GM21737 (cell line): ENCODE results near the gene P2RY2.

ENCODE experiments used
- ATAC-seq: cut with Tn5 transposase; IDR thresholded peaks from one replicate; pipeline ENCODE4 v1.9.1; 2021; ENCODE audit warnings: mild to moderate bottlenecking, moderate library complexity; ENCODE audit not compliant: unreplicated experiment

The P2RY2 gene

DNA sequence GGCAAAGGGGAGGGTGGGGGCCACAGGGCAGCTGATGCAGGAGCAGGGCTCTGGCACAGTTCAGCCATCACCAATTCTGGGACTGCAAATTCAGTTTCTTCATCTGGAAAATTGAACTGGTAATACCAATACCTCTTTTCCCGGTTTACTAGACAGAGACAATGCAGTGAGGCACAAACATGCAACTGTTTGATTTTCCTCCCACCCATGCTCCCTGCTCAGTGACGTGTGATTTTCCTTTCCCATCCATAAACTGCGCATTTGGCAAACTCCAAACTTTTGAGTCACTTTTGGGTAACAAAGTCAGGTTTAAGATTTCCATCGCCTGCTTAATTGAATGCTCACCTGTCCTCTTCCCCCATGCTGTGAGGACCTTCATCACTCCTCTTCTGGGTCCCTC is 23.2 kb downstream of the P2RY2 start:
- ATAC-seq = no peak

DNA sequence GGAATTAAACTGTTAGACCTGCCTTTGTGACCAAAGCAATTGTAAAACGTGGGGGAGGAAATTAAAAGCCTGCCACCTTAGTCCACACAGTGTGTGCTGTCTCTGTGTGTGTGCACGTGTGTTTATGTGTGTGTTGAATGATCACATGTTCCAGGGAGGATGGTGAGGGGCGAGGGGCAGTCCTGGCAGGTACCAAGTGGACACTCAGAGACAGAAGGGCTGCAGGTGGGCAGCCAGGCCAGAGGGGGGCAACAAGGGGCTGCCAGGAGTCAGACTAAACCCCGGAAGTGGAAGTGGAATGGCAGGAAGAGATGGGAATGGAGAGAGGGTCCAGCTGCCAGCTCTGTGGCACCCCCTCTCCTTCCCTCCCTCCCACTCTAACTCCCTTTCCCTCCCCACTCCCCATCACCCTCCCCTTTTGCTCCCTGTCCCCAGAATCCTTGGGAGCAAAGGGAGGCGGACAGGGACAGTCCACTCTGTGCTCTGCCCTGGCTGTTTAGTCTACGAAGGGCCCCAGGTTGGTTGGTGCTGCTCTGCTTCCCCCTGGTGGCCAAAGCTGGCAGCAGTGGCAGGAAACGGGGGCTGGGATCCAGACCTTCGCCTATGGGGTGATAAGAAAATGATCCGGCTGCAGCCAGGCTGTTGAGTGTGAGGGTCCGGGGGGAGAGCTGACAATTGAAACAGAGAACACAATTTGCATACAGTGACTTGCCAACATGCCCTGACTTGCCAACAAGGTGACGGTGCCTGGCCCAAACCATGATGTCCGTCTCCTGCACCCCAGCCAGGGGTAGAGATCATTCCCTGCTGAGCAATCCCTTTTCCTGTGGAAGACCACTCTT is 24.4 kb downstream of the P2RY2 start:
- ATAC-seq = no peak

DNA sequence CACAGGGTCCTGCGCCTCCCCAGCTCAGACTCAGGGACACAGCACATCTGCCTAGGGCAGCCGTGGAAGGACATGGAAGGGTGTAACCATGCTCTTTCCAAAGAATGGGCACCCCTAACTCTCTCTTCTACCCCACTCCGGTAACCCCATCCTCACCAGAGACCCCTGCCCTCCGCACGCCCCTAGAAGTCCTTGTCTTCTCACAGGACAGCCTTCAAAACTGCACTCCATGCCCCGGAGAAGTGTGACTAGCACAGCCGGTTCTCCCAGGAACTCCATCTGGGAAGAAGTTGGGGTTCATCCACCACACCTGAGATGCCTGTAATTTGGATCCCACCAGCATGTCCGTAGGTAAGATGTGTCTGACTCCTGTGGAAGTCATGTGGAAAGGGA is 25.0 kb downstream of the P2RY2 start:
- ATAC-seq = no peak

DNA sequence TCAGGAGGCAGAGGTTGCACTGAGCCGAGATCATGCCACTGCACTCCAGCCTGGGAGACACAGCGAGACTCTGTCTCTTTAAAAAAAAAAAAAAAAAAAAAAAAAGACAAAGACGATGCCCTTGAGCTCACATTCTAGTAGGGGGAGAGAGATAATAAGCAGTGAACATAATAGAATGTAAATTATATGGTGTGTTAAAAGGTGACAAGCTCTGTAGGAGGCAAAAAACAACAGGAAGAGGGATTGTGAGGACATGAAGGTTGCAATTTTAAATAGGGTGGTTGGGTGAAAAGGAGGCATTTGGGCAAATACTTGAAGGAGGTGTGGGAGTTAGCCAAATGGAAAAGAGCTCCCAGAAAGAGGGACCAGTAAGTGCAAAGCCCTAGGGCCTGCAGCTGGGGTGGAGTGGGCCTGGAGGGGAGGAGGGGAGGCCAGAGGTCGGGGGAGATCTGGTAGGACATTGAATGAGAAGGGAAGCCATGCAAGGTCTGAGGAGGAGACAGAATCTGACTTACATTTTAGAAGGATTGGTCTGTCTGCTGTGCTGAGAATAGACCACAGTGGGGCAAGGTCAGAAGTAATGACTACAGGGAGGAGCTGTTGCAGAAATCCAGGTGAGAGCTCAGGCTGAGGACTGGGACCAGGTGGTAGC is 26.6 kb downstream of the P2RY2 start:
- ATAC-seq = no peak

DNA sequence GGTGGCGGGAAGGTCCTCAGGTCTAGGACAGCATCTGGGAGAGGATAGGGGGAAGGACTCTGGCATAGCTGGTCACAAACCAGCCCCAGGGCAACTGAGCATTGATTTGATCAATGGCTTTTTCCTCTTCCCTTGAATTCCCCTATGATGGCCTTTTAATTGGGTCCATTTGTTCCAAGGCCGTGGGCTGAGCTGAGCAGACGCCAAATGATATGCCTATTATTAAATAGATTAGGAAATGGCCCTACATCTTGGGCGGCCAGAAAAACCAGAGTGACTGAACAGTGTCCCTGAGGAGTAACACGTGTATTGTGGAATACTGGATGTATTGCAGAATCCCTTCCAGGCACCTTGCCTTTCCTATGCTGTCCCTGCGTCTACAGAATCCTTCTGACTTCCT is 27.4 kb downstream of the P2RY2 start:
- ATAC-seq = no peak

DNA sequence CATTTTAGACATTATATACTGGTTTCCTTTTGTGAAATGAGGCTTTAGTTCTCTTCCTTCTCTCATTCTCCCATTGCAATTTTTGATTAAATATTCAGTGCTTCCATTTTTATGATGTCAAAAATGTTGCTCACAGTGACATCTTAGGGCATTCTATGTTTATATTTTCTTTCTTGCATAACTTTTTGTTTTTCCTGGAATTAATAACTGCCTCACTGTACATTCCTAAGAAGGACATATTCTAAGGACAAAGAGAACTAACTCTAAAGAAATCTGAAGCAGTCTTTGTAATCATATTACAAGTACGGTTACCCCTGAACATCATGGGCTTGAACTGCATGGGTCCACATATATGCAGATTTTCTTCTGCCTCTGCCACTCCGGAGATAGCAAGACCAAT is 28.2 kb downstream of the P2RY2 start:
- no peak for ATAC-seq

DNA sequence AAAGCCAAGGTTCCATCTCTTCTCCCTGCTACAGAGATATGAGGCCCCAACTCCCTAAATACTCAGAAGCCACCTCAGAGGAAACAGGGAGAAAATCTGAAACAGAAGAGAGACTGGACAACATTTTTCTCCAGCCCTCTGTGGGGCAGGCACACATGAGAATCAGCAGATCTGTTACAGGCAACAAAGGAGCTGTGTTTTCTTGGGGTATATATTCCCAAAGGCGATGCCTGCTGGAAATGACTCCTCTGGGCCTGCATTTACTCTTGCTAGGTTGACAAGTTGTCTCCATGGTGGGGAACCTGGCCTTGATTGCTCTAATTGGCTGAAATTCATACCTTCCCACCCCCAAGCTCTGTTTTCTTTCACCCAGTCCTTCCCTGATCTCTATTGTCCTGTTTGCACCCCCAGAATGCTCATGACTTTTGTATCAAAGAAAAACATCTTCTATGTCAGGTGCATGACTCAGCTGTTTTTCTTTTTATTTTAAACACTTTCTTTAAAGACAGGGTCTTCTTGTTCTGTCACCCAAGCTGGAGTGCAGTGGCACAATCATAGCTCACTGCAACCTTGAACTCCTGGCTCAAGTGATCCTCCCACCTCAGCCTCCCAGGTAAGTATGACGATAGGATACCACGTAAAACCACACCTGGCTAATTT is 30.6 kb downstream of the P2RY2 start:
- no peak for ATAC-seq

DNA sequence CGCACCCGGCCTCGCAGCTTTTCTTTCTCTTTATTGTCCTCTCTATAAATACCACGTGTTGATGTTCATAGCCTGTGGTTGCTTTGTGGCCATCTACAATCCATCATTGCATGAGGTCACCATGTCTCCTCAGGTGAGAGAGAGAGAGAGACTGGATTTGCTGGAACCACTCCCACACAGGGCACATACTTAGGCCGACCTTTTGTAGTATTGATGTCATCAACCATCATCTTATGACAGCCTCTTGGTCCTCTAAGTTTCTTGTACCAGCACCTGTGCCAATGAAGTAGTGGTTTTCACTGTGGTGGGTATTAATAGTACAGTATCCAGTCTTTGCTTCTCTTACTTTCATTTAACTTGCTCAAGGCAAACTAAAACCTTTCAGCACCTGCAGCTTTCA is 31.2 kb downstream of the P2RY2 start:
- no peak for ATAC-seq

DNA sequence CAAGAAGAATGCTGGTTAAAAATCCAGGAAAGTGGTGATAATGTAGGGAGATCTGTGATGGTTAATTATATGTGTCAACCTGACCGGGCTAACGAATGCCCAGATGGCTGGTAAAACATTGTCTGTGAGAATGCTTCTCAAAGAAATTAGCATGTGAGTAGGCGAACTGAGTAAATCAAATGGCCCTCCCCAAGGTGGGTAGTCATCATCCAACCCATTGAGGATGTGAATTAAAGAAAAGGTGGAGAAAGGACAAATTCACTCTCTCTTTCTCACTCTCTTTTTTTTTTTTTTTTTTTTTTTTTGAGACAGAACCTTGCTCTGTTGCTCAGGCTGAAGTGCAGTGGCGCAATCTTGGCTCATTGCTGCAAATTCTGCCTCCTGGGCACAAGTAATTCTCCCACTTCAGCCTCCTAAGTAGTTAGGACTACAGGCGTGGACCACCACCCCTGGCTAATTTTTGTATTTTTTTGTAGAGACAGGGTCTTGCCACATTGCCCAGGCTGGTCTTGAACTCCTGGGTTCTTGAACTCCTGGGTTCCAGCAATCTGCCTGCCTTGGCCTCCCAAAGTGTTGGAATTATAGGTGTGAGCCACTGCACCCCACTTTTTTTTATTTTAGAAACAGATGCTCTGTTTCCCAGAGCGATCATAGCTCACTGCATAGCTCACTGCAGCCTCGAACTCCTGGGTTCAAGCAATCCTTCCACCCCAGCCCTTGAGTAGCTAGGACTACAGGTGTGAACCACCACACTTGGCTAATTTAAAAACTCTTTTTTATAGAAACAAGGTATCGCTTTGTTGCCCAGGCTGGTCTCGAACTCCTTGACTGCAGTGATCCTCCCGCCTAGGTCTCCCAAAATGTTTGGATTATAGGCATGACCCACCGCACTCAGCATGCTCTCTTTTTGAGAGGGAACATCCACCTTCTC is 32.0 kb downstream of the P2RY2 start:
- ATAC-seq = no peak

DNA sequence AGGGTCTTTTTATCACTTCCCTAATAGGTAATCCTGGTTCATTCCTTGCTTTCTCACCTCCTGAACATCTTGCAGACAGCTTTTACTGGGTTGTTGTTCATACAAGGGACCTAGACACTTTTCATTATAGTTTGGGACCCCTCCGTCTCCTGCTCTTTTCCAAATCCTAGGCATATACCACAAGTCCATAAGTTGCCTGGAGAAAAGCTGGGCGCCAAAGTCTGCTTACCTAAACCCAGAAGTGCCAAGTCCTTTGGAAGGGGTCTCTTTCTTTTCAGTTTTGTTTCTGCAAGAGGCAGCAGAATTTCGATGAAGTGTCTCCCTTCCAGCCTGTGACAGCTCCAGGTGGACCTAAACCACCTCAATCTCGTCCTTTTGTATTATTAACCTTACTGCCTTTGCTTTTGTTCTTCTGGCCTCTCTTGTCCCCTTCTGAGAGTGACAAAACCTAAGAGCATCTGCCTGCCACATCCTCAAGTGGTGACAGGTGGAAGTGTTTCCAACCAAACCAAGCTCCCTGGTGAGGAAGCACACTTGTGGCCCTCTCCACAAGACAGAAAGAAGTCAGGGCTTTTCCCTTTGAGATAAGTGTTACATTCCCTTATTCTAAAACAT is 34.6 kb downstream of the P2RY2 start:
- ATAC-seq = no peak

DNA sequence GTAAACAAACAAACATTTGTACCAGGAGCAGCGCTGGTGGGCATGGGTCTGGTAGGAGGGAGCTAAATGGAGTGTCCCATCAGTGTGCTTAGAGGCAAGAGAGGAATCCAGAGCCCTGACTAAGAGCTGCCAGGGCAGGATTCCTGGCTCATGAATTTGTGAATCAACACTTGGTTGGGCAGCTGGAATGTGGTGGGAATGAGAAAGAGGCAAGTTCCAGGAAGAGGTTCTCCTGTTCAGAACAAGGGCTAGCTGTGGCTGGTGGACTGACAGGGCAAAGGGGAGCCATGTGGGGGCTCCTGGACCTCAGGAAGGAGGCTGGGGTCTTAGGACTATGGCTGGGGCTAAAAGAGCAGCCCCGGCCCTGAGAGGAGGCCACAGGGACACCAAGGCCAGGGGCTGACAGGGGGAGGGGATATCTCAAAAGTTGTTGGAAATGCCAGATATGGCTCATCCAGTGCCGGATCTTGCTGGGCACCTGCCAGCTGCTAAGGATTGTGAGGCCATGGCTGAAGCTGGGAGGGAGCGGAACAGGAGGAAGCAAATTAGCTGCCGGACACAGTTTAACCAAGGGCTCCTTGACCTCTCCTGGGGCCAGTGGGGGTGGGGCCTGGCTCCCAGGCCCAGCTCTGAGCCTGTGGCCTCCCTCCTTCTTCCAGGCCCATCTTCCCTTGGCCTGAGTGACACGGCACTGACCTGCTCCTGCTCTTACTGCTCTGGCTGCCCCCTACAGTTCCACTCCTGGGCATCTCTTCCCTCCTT is 39.4 kb downstream of the P2RY2 start:
- no peak for ATAC-seq

DNA sequence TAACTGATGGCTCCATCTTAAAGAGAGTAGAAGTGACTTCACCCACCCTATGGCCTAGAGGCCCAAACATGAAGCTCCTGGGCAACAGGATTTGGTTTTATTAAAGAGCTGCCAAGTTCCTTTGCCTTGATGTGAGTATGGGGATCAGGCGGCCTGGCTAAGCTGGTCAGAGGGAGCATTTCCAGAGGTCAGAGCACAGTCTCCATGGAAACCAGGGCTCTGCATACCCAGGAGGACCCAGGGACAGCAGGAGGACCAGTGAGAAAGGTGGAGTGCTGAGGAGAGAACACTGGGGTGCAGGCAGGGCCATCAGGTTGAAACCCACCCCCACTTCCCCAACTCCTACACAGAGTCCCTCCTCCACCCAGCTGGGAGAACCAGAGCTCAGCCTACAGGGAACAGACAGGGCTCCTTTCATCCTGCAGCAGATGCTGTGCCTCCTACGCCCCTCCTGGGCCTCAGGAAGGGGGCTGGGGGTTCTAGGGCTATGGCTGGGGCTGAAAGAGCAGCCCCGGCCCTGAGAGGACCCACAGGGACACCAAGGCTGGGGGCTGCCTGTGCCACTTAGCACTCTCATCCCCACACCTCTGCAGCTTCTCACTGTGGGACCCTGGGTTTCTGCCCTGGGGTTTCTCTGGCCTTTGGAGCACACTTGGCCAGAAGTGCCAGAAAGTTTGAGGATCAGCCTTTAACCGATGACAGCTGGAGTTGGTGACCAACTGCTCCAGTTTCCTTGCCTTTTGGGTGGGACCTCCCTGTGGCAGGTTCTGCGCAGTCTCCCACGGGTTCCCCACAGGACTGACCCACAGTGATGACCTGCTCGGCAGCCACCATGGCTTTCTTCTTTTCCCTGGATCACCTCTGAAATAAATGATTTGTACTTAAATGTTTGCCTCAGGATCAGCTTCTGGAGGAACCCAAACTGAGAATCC is 40.3 kb downstream of the P2RY2 start:
- ATAC-seq = no peak

DNA sequence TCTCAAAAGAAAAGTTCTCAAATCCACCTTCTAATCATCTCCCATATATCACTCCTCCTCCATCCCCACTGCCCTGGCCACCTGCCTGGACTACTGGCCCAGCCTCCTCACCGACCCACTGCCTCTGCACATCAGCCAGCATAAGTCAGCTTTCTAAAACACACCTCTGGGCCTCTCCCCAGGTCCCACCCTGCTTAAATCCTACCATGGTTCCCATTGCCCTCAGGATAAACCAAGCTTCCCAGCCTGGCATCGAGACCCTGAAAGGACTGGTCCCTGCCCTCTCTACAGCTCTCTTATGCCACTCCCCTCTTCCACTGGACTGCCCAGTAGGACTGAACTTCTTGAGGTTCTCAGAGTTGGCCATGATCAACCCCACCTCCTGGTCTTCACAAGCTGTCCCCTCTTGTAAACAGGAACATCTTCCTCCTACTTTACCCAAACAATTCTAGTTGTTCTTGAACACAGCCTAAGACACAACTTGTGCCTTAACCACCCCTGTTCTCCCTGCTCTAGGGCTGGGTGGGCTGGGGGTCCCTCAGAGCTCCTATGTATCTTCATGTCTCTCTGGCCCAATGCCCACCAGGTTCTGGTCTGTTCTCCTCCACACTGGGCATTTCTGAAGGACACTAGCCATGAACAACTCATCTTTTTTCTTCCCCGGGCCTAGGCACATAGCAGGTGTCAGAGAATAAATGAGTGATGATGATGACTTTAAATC is 41.5 kb downstream of the P2RY2 start:
- ATAC-seq = no peak

DNA sequence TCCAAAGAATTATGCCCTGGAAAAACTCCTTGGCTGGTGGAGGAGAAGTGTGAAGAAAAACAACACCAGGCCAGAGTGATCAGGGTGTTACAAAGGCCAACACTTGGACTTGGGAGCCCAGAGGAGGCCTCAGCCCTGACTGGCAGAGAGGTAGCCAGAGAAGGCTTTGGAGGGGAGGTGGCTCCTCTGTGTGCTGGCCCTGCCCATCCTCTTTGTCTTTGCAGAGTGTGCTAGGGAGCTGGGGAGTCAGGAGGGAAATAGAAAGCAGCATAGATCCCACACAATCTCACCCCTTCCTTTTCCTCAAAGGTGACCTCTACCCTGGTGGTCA is 42.0 kb downstream of the P2RY2 start:
- no peak for ATAC-seq

DNA sequence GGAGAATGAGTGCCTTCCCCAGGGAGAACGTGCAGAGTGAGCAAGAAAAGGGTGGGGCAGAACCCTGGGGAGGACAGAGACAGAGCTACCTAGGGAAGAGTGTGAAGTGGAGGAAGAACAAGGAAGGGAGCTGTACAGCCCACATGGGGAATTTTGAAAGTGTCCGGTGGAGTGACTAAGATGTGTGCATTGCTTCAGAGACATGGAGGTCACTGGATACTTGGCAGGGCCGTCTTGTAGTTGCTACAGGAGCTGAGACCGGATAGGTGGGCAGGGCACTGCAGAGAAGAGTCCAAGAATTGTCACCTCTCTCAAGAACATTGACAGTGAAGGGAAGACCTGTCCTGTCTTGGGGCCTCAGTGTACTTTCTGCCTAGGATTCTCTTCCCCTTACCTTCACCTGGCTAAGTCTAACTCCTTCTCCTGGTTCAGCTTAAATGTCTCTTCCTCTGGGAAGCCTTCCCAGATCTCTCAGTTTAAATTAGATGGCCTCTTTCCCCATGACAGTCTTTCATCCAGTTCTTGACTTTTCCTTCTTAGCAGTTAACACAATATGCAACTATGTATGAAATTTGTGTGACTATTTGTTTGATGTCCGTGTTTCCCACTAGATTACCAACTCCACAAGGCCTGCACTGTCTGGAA is 44.9 kb downstream of the P2RY2 start:
- no peak for ATAC-seq

DNA sequence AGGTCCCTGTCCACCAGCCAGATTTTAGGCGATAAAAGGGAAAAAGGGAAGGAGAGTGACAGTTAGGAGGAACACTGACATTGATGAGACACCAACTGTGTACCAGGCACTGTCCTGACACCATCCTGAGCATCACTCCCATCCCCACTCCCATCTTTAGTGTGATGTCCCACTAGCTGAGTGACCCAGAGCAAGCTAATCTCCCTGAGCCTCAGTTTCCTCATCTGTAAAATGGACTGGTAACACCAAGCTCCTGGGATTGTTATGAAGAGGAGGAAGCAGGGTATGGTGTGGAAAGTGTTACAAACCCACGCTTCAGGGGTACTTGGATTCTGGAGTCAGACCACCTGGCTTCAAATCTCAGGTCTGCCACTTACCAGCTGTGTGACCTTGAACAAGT is 45.6 kb downstream of the P2RY2 start:
- ATAC-seq = no peak

DNA sequence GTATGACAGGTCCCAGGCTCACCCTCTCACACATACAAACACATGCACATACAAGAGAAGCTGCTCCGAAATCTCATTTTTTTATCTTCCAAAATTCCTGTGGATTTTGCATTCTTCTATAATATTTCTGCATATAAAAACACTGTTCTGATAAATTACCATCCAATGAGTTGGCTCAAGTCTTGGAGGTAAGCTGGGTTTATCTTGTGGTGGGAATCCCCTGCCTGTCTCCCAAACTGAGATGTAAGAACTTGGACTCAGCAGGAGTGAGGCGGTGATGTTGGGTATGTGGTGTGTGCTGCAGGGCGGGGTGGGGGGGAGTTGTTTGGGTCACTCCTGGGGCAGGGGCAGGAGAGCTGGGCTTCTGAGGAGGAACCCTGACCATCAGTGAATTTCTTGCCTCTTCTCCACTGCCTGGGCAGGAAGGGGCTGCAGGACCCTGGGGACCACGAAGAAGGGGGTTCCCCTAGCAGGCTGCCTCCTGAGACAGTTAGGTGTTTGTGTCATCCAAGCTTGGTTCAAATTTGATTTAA is 47.3 kb downstream of the P2RY2 start:
- no peak for ATAC-seq
